HEK293T (cell line): ENCODE results near the gene PLCL2.

ENCODE experiments used
- BHLHE40 ChIP-seq: fragments of 450-650 bp; IDR thresholded peaks from 2 replicates; pipeline ENCODE4 v1.6.1; 2016; ENCODE audit warnings: mild to moderate bottlenecking, moderate library complexity, borderline replicate concordance
- HDGF ChIP-seq: fragments of 450-650 bp; IDR thresholded peaks from 2 replicates; pipeline ENCODE4 v1.6.1; 2017; ENCODE audit warnings: antibody characterized with exemption, borderline replicate concordance
- SP1 ChIP-seq: fragments of 450-650 bp; IDR thresholded peaks from 2 replicates; pipeline ENCODE4 v1.6.1; 2017

- TF ChIP-seq SP1 (no peak), BHLHE40 (no peak), HDGF (no peak)
These were observed 136.9 kb downstream of the PLCL2 start for GRCh38 chr3:17021614-17022013.
